H1 (cell line): ENCODE measurements around the gene HDHD5. TPM values are rescaled to one million over a fixed set of nuclear protein-coding genes. Genes with fewer than 3 reads are reported as not detected.

Experiments
- CTCF ChIA-PET: fragments of 300-600 bp; sonication (Branson Sonifier 250); formaldehyde crosslinking; loops from one replicate; lab custom pipeline; 2021; ENCODE audit not compliant: partially characterized antibody; lab: Charles Lee
- POLR2A ChIA-PET: fragments of 300-600 bp; sonication (Branson Sonifier 250); formaldehyde crosslinking; loops from one replicate; lab custom pipeline; 2021; ENCODE audit warnings: inconsistent platforms; ENCODE audit not compliant: partially characterized antibody; lab: Charles Lee
- DNase-seq, 2 experiments: peaks; one replicate each; pipeline versions ENCODE4 v3.0.0 to v3.0.0-alpha.2; 2010 to 2022; ENCODE audit warnings: low spot score in 2 of 2, low read depth in 1 of 2, mixed read lengths in 1 of 2
- FAIRE-seq: peaks from 2 replicates; lab custom pipeline; 2011; peaks lifted over from hg19 to GRCh38; lab: Jason Lieb, UNC
- H2AFZ ChIP-seq: 2 replicates; pipeline ENCODE4 v1.8.1; 2012; ENCODE audit warnings: low read length, inconsistent platforms
- H2AK5ac ChIP-seq: 2 replicates; pipeline ENCODE4 v1.6.1; 2013; ENCODE audit warnings: low read depth, low read length
- H2BK120ac ChIP-seq: replicated peaks from 2 replicates; pipeline ENCODE3; 2013; ENCODE audit warnings: low read depth, low read length, inconsistent platforms
- H2BK12ac ChIP-seq: 2 replicates; pipeline ENCODE4 v1.6.1; 2013; ENCODE audit warnings: low read depth, low read length
- H2BK15ac ChIP-seq: 2 replicates; pipeline ENCODE4 v1.6.1; 2013; ENCODE audit warnings: low read length
- H2BK20ac ChIP-seq: 2 replicates; pipeline ENCODE4 v1.6.1; 2013; ENCODE audit warnings: low read length
- H2BK5ac ChIP-seq: 2 replicates; pipeline ENCODE4 v1.6.1; 2013; ENCODE audit warnings: low read depth, low read length
- H3K14ac ChIP-seq: 2 replicates; pipeline ENCODE4 v1.6.1; 2013; ENCODE audit warnings: inconsistent platforms; ENCODE audit not compliant: insufficient read length
- H3K18ac ChIP-seq: 2 replicates; pipeline ENCODE4 v1.6.1; 2013; ENCODE audit warnings: low read length; ENCODE audit errors: extremely low read depth
- H3K23ac ChIP-seq: 2 replicates; pipeline ENCODE4 v1.6.1; 2013; ENCODE audit warnings: inconsistent platforms; ENCODE audit not compliant: insufficient read length
- H3K23me2 ChIP-seq: 2 replicates; pipeline ENCODE4 v1.6.1; 2013; ENCODE audit warnings: low read depth, low read length
- H3K27ac ChIP-seq: 2 replicates; pipeline ENCODE4 v1.6.1; 2011; ENCODE audit warnings: low read depth, low read length, inconsistent platforms
- H3K27me3 ChIP-seq, 4 experiments: replicated peaks in 1 of 4; 1 replicate in 1 of 4; 2 replicates in 3 of 4; pipeline versions ENCODE4 v1.6.1 to v1.8.1; 2011 to 2013; ENCODE audit warnings: low read length in 3 of 4, mild to moderate bottlenecking in 3 of 4, inconsistent platforms in 2 of 4, mixed read lengths in 2 of 4, moderate library complexity in 1 of 4; ENCODE audit not compliant: control insufficient read depth in 3 of 4, insufficient read depth in 3 of 4; ENCODE audit errors: extremely low read depth in 1 of 4
- H3K36me3 ChIP-seq, 4 experiments: 2 replicates each; pipeline versions ENCODE4 v1.6.1 to v1.8.1; 2011 to 2013; ENCODE audit warnings: mild to moderate bottlenecking in 4 of 4, low read length in 3 of 4, moderate library complexity in 2 of 4, control low read depth in 1 of 4, inconsistent platforms in 1 of 4; ENCODE audit not compliant: insufficient read depth in 4 of 4, control insufficient read depth in 2 of 4
- H3K4ac ChIP-seq: replicated peaks from 2 replicates; pipeline ENCODE3; 2013; ENCODE audit warnings: low read length, low read depth, mixed read lengths, inconsistent platforms; ENCODE audit not compliant: insufficient read length
- H3K4me1 ChIP-seq, 4 experiments: replicated peaks in 1 of 4; 1 replicate in 1 of 4; 2 replicates in 3 of 4; pipeline versions ENCODE4 v1.6.1 to v1.8.1; 2011 to 2013; ENCODE audit warnings: low read length in 3 of 4, inconsistent platforms in 2 of 4, mixed read lengths in 1 of 4; ENCODE audit not compliant: insufficient read depth in 4 of 4, control insufficient read depth in 3 of 4
- H3K4me2 ChIP-seq, 2 experiments: 2 replicates each; pipeline versions ENCODE4 v1.6.1 to v1.8.1; 2011 to 2013; ENCODE audit warnings: low read depth in 2 of 2, low read length in 2 of 2, control low read depth in 1 of 2, inconsistent platforms in 1 of 2, mild to moderate bottlenecking in 1 of 2; ENCODE audit not compliant: insufficient read depth in 1 of 2
- H3K4me3 ChIP-seq, 4 experiments: fragments of 200-600, 300-600 bp in 1 of 4; sonication (generic), shearing (Covaris generic), sonication (Bioruptor Twin) in 1 of 4; 2 replicates each; pipeline versions ENCODE4 v1.5.1 to v1.8.1; 2011 to 2016; ENCODE audit warnings: low read length in 4 of 4, low read depth in 3 of 4, control low read depth in 2 of 4, inconsistent platforms in 2 of 4, mild to moderate bottlenecking in 2 of 4, mixed read lengths in 1 of 4, moderate library complexity in 1 of 4; ENCODE audit not compliant: insufficient read depth in 2 of 4; ENCODE audit errors: extremely low read depth in 1 of 4
- H3K56ac ChIP-seq: replicated peaks from 2 replicates; pipeline ENCODE3; 2013; ENCODE audit warnings: low read depth, mild to moderate bottlenecking, mixed read lengths, low read length, inconsistent platforms; ENCODE audit not compliant: insufficient read length
- H3K79me1 ChIP-seq: 2 replicates; pipeline ENCODE4 v1.6.1; 2013; ENCODE audit warnings: low read depth, low read length, control low read depth
- H3K79me2 ChIP-seq, 2 experiments: 2 replicates each; pipeline versions ENCODE4 v1.6.1 to v1.8.1; 2012 to 2013; ENCODE audit warnings: low read length in 2 of 2, mild to moderate bottlenecking in 2 of 2, inconsistent platforms in 1 of 2; ENCODE audit not compliant: insufficient read depth in 2 of 2, control insufficient read depth in 1 of 2
- H3K9ac ChIP-seq, 4 experiments: replicated peaks in 1 of 4; 1 replicate in 1 of 4; 2 replicates in 3 of 4; pipeline versions ENCODE4 v1.6.1 to v1.8.1; 2011 to 2013; ENCODE audit warnings: low read depth in 3 of 4, low read length in 3 of 4, control low read depth in 2 of 4, mild to moderate bottlenecking in 2 of 4, moderate library complexity in 2 of 4, inconsistent platforms in 1 of 4; ENCODE audit errors: extremely low read depth in 1 of 4
- H3K9me3 ChIP-seq, 2 experiments: 2 replicates each; pipeline versions ENCODE4 v1.6.1 to v1.8.1; 2012 to 2013; ENCODE audit warnings: mild to moderate bottlenecking in 2 of 2, moderate library complexity in 2 of 2, control low read depth in 1 of 2, inconsistent platforms in 1 of 2, low read depth in 1 of 2, low read length in 1 of 2, mixed read lengths in 1 of 2; ENCODE audit not compliant: insufficient read depth in 2 of 2
- H4K20me1 ChIP-seq, 2 experiments: replicated peaks in 1 of 2; 2 replicates each; pipeline versions ENCODE3 to v1.8.1; 2011 to 2013; ENCODE audit warnings: inconsistent platforms in 2 of 2, low read length in 2 of 2, mild to moderate bottlenecking in 1 of 2; ENCODE audit not compliant: insufficient read depth in 2 of 2, control insufficient read depth in 1 of 2
- H4K5ac ChIP-seq: 2 replicates; pipeline ENCODE4 v1.6.1; 2013; ENCODE audit warnings: low read length, low read depth, mixed read lengths, inconsistent platforms; ENCODE audit not compliant: insufficient read length
- H4K8ac ChIP-seq: 2 replicates; pipeline ENCODE4 v1.8.0; 2013; ENCODE audit warnings: mild to moderate bottlenecking, moderate library complexity, low read length, inconsistent platforms; ENCODE audit not compliant: insufficient read depth; ENCODE audit errors: extremely low read depth
- H4K91ac ChIP-seq: replicated peaks from 2 replicates; pipeline ENCODE3; 2013; ENCODE audit warnings: low read length, mixed read lengths, inconsistent platforms; ENCODE audit not compliant: insufficient read length
- BACH1 ChIP-seq: IDR thresholded peaks from 2 replicates; pipeline ENCODE4 v1.6.1; 2012; ENCODE audit warnings: low read length, improper control_type of control experiment
- CTBP2 ChIP-seq: IDR thresholded peaks from 2 replicates; pipeline ENCODE4 v1.7.0; 2011; ENCODE audit warnings: borderline replicate concordance, mild to moderate bottlenecking, moderate library complexity, mixed read lengths, low read length; ENCODE audit not compliant: insufficient read depth, insufficient read length
- EP300 ChIP-seq, 2 experiments: IDR thresholded peaks; 1 replicate in 1 of 2; 2 replicates in 1 of 2; pipeline ENCODE4 v1.6.1; 2011 to 2012; ENCODE audit warnings: low read depth in 2 of 2, low read length in 2 of 2, mild to moderate bottlenecking in 2 of 2, borderline replicate concordance in 1 of 2, inconsistent platforms in 1 of 2, moderate library complexity in 1 of 2
- GABPA ChIP-seq: IDR thresholded peaks from 2 replicates; pipeline ENCODE4 v1.6.1; 2011; ENCODE audit warnings: mild to moderate bottlenecking, low read length, moderate library complexity, borderline replicate concordance; ENCODE audit not compliant: insufficient read depth
- HDAC6 ChIP-seq: IDR thresholded peaks from one replicate; pipeline ENCODE4 v1.7.1; 2012; ENCODE audit warnings: low read depth, mild to moderate bottlenecking, inconsistent platforms, low read length, moderate library complexity
- KDM5A ChIP-seq: fragments of 200-600 bp; IDR thresholded peaks from 2 replicates; pipeline ENCODE4 v1.7.1; 2012; ENCODE audit warnings: mild to moderate bottlenecking, low read length, inconsistent platforms, mixed read lengths
- MAX ChIP-seq: IDR thresholded peaks from 2 replicates; pipeline ENCODE4 v1.6.1; 2012; ENCODE audit warnings: inconsistent platforms
- PHF8 ChIP-seq: fragments of 200-600 bp; sonication (generic); conservative IDR thresholded peaks from 2 replicates; pipeline ENCODE4 v1.7.1; 2012; ENCODE audit warnings: low read depth, mild to moderate bottlenecking, inconsistent platforms, low read length, moderate library complexity
- POLR2A ChIP-seq, 2 experiments: IDR thresholded peaks; 1 replicate in 1 of 2; 2 replicates in 1 of 2; pipeline ENCODE4 v1.6.1; 2011; ENCODE audit warnings: low read depth in 2 of 2, low read length in 2 of 2, mild to moderate bottlenecking in 2 of 2; ENCODE audit errors: control extremely low read depth in 1 of 2
- RXRA ChIP-seq: IDR thresholded peaks from 2 replicates; pipeline ENCODE4 v1.6.1; 2011; ENCODE audit warnings: low read depth, mild to moderate bottlenecking, low read length, moderate library complexity; ENCODE audit not compliant: insufficient read depth
- SP1 ChIP-seq: IDR thresholded peaks from 2 replicates; pipeline ENCODE4 v1.6.1; 2011; ENCODE audit warnings: low read depth, low read length
- SUZ12 ChIP-seq: fragments of 200-600 bp; sonication (generic); IDR thresholded peaks from 2 replicates; pipeline ENCODE4 v1.6.1; 2012; ENCODE audit warnings: mild to moderate bottlenecking, inconsistent platforms, low read length, moderate library complexity, mixed read lengths
- TAF1 ChIP-seq: IDR thresholded peaks from 2 replicates; pipeline ENCODE4 v1.6.1; 2011; ENCODE audit warnings: mild to moderate bottlenecking, low read depth, low read length
- TBP ChIP-seq: IDR thresholded peaks from 2 replicates; pipeline ENCODE4 v1.6.1; 2011; ENCODE audit warnings: low read depth, low read length, improper control_type of control experiment
- TCF12 ChIP-seq: IDR thresholded peaks from 2 replicates; pipeline ENCODE4 v1.6.1; 2011; ENCODE audit warnings: low read depth, mild to moderate bottlenecking, low read length
- YY1 ChIP-seq: IDR thresholded peaks from 2 replicates; pipeline ENCODE4 v1.6.1; 2011; ENCODE audit warnings: low read depth, mild to moderate bottlenecking, low read length
- polyA plus RNA-seq, 7 experiments: library from polyadenylated mRNA; depleted of rRNA in 3 of 7; stranded (reverse) in 5 of 7; unstranded in 2 of 7; fragments of >200 nt in 5 of 7; fragments of 200-250 nt in 2 of 7; gene quantifications; 1 replicate in 5 of 7; 2 replicates in 1 of 7; 4 replicates in 1 of 7; pipeline versions ENCODE4 v1.2.1 to v1.2.3, GENCODE V29; 2011 to 2013; ENCODE audit warnings: missing spikeins in 2 of 7, mixed read lengths in 2 of 7
- total RNA-seq: library from RNA; stranded (reverse); fragmentation: NEBNext Ultra II Directional; extraction: Animal tissue kit (Norgen Biotek cat#: 25700); gene quantifications from 2 replicates; pipeline ENCODE4 v1.2.1, GENCODE V29; 2021

Gene HDHD5
- total and polyA plus RNA-seq, 2 of the 8 experiments (the other 6 are each of a cell fraction or from before 2014, with no cell fraction given) = 68.3 to 123 TPM

DNA sequence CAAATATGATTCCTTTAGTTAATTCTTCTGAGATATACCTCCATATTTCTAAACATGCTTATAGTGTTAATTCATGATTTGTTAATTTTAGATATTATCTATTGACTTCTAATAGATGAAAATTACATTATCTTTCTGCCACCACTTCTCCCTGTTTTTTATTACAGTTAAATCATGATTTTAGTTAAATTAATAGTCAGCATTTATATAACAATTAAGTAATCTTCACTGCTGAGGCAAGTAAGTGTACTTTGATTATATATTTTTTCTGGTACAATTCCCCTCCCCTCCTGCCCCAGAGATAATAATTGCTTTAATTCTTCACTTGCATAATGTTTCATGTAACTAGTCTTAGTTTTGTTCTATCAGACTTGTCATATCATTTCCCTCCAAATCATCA lies 68.5 kb downstream of the HDHD5 start:
- Histone ChIP-seq H2BK20ac (no peak overlapping the region), H3K18ac (no peak overlapping the region), H4K5ac (no peak overlapping the region), H2BK120ac (no peak overlapping the region), H3K23ac (no peak overlapping the region), H2AK5ac (no peak overlapping the region), H3K4ac (no peak overlapping the region), H3K4me2 (no peak overlapping the region), H3K14ac (no peak overlapping the region), H3K36me3 (no peaks in the 10 kb centered on the region)
- no peak for FAIRE-seq
- POLR2A ChIA-PET = no interaction called here
- TF ChIP-seq BACH1 (no peak), YY1 (no peak), CTBP2 (no peak), HDAC6 (no peak), PHF8 (no peak), GABPA (no peak), POLR2A (IDR thresholded peaks at IDR 0.05; ENCODE audit: control extremely low read depth in 1 of 2, low read depth in 2 of 2, low read length in 2 of 2) (no peak), TAF1 (no peak), EP300 (IDR thresholded peaks at IDR 0.05; ENCODE audit: borderline replicate concordance in 1 of 2, low read depth in 2 of 2, low read length in 2 of 2) (no peak), SUZ12 (no peak), TCF12 (no peak), MAX (no peak), RXRA (no peak), SP1 (no peak), TBP (no peak), KDM5A (no peak)
- TF ChIP-seq, all 59 proteins: peak for 0
- no peak for DNase-seq
- Histone ChIP-seq H3K27ac (no peak overlapping the region), H2BK12ac (no peak overlapping the region), H3K9me3 (no peaks in the 10 kb centered on the region; a peak in 1 of 4 replicates), H2AFZ (no peak overlapping the region), H3K4me3 (no peak overlapping the region), H3K79me1 (peaks cover 2% of the 10 kb centered on the region; the same call in 1 of the 2 replicates), H3K4me1 (peaks cover 0 to 3% (median under 1%) of the 10 kb centered on the region in 4 experiments; a peak in 1 of 7 replicates), H3K79me2 (no peaks in the 10 kb centered on the region; a peak in 1 of 4 replicates), H3K56ac (no peak overlapping the region), H3K27me3 (peaks cover 4 to 20% (median 12%) of the 10 kb centered on the region in 4 experiments), H4K8ac (no peak overlapping the region), H4K91ac (no peak overlapping the region), H3K9ac (peak overlapping the region in 1 of 4 experiments; percentile 40; a peak in 1 of 7 replicates), H3K23me2 (peaks cover 1% of the 10 kb centered on the region; the same call in 1 of the 2 replicates), H2BK5ac (no peak overlapping the region), H4K20me1 (peaks cover 2 to 10% of the 10 kb centered on the region in 2 experiments), H2BK15ac (no peak overlapping the region)
- CTCF ChIA-PET = interaction anchor here (0.9 kb wide), 1 partner anchor 9 kb away, joined by 3 read pairs; no protein-coding TSS in a partner anchor
